Right lobe of liver (tissue), 6 donors: ENCODE measurements around the gene ULK2. TPM values are rescaled to one million over a fixed set of nuclear protein-coding genes. Genes with fewer than 3 reads are reported as not detected.
"Not testable (repeated sequence)": the region's sequence is repeated elsewhere in the genome, so short reads cannot be mapped to it uniquely, and the experiment has no call there.

Experiments used
- ATAC-seq, 4 donors: fragments of 200-7000 bp; cut with Tn5 transposase; one replicate each; pipeline ENCODE4 v1.9.1; 2020; ENCODE audit warnings: mild to moderate bottlenecking in 4 of 4, moderate library complexity in 4 of 4
- DNase-seq, 3 donors: peaks; one replicate each; pipeline ENCODE4 v3.0.0-alpha.2; 2020
- H3K27ac ChIP-seq, 3 donors: fragments of 200-600 bp; one replicate each; pipeline ENCODE4 v1.8.0; 2022
- H3K27me3 ChIP-seq, 2 donors: fragments of 200-600 bp; one replicate each; pipeline ENCODE4 v1.8.0; 2022
- H3K36me3 ChIP-seq, 4 donors: fragments of 200-600 bp; sonication (generic) in 1 of 4; one replicate each; pipeline versions ENCODE4 v1.5.1 to v1.8.0; 2017 to 2022; ENCODE audit warnings: control low read depth in 1 of 4
- H3K4me1 ChIP-seq, 4 donors: fragments of 200-600 bp; sonication (generic) in 1 of 4; one replicate each; pipeline versions ENCODE4 v1.5.1 to v1.8.0; 2017 to 2022; ENCODE audit warnings: control low read depth in 1 of 4
- H3K4me3 ChIP-seq, 3 donors: fragments of 200-600 bp; one replicate each; pipeline ENCODE4 v1.8.0; 2022
- H3K9me3 ChIP-seq, 4 donors: fragments of 200-600 bp; sonication (generic) in 1 of 4; one replicate each; pipeline versions ENCODE4 v1.5.1 to v1.8.0; 2017 to 2022; ENCODE audit warnings: control low read depth in 1 of 4
- POLR2A ChIP-seq: fragments of 450-650 bp; IDR thresholded peaks from one replicate; pipeline ENCODE4 v1.6.1; 2017; ENCODE audit warnings: antibody characterized with exemption, mild to moderate bottlenecking
- WGBS: methylation state at CpG from one replicate; pipeline ENCODE4 v1.1.6; 2018; ENCODE audit warnings: low coverage, low lambda C conversion rate; ENCODE audit not compliant: insufficient coverage; ENCODE audit errors: missing lambda C conversion rate; 5-methylcytosine and 5-hydroxymethylcytosine counted together
- intact Hi-C, 2 donors: fragments of 100-400 bp; cut with DNase I; formaldehyde crosslinking; loops; one replicate each; pipeline versions ENCODE4 v1.11.2 to v1.14.1; 2022
- total RNA-seq, 6 experiments: library from RNA; depleted of rRNA in 2 of 6; stranded (reverse); fragments of >200 nt in 2 of 6; fragmentation: NEBNext Ultra II Directional in 3 of 6; extraction: Animal tissue kit (Norgen Biotek cat#: 25700) in 3 of 6; gene quantifications; one replicate each; pipeline versions ENCODE4 v1.1.0 to v1.2.4, GENCODE V29; 2016 to 2023
- TF ChIP-seq, protein P1 (sequence below), 4 donors: fragments of 200-600 bp in 3 of 4; fragments of 450-650 bp in 1 of 4; IDR thresholded peaks; one replicate each; pipeline versions ENCODE4 v1.5.1 to v1.8.0; 2016 to 2022; ENCODE audit warnings: antibody characterized with exemption in 4 of 4, mild to moderate bottlenecking in 2 of 4
- donor health status: DM: no; HTN: yes; CAD: no.
- donor health status: DM: no; HTN: no; CAD: no.
- donor health status: DM: no; HTN: no; CAD: no.
- donor health status: DM: no; HTN: yes; CAD: no.
- donor health status: DM: no; HTN: yes; CAD: no.

The ULK2 gene
- total RNA-seq, 6 experiments from 2014 or later = 3.5 to 6.1 (median 4.8) TPM

DNA sequence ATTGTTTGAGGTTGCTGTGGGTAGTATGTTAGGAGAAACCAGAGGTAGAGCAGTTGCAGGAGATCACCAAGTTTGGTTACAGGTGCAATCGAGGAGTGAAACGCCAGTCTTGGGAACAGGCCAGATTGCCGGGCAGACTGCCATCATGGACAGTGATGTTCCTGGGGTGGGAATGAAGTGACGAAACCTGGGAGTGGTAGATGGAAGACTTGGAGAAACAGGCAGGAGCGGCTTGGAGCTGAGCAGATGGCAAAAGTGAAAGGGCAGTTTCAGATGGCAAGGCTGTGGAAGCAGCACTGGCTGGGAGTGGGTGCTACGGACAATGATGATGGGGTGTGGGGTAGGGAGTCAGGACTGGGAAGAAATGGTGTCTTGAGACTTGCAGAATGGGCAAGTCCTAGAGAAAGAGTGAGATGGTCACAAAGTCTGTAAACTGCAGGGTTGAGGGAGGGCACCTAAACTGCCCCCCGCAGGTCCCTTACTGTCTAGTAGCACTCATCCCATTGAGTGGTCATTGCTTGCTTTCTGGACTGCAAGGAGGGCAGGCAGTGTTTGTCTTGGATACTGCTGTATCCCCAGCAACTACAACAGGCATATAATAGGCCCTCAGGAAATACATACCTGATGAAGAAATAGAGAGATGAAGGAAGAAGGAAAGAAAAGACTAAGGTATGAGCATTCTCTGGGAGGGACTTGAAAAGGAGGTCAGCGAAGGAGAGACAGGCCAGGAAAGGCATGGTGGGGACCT, 29.5 kb upstream of the ULK2 start:
- Histone ChIP-seq H3K27me3 (no peaks in the 10 kb centered on the region), H3K4me3 (no peak overlapping the region), H3K27ac (no peak overlapping the region), H3K9me3 (no peaks in the 10 kb centered on the region), H3K4me1 (peaks cover 0 to 13% (median 2%) of the 10 kb centered on the region in 4 donors), H3K36me3 (no peaks in the 10 kb centered on the region)
- WGBS = 45% methylated on average over 8 of the region's 8 CpGs
- peak; percentile 79 to 87 (median 85) for ATAC-seq
- intact Hi-C loops = no loop called here
- DNase-seq = peak; percentile 76 to 89 (median 85)
- TF ChIP-seq, protein P1, sequence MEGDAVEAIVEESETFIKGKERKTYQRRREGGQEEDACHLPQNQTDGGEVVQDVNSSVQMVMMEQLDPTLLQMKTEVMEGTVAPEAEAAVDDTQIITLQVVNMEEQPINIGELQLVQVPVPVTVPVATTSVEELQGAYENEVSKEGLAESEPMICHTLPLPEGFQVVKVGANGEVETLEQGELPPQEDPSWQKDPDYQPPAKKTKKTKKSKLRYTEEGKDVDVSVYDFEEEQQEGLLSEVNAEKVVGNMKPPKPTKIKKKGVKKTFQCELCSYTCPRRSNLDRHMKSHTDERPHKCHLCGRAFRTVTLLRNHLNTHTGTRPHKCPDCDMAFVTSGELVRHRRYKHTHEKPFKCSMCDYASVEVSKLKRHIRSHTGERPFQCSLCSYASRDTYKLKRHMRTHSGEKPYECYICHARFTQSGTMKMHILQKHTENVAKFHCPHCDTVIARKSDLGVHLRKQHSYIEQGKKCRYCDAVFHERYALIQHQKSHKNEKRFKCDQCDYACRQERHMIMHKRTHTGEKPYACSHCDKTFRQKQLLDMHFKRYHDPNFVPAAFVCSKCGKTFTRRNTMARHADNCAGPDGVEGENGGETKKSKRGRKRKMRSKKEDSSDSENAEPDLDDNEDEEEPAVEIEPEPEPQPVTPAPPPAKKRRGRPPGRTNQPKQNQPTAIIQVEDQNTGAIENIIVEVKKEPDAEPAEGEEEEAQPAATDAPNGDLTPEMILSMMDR (IDR thresholded peaks at IDR 0.05) = no peak
- no peak for TF ChIP-seq POLR2A

DNA sequence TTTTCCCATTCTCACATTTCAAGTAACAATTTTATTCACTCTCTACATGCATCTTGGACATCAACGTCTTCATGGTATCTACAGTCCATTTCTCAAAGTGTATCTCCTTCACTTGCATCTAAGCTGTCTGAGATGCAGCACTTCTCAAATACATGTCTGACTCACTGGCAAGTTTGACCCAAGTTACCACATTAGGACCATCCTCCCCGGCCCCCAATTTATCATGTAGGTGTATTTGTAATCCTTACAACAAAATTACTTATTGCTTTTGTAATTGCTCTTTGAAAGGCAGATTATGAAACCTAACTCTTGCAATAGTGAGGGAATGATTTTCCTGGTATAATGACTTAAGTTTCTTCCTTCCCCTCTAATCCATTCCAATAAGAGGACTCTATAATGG, 28.9 kb upstream of the ULK2 start:
- intact Hi-C loops = no loop called here

DNA sequence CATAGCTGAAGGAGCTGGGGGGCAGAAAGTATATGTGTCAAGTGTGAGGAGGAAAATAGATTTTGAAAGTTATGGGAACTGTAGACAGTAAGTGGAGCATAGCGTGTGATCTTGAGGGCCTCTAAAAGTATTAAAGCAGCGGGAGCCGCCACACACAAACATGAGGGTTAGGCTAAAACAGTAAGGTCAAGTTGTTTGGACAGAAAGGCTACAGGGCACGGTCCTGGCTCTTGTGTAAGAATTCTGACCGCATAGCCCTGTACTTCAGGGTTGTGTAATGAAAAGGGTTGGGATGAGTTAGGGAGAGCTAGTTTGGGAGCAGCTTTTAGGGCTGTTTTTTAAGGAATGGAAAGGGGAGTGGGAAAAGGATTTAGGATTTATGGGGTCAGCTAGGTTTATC, 22.8 kb upstream of the ULK2 start:
- H3K36me3 ChIP-seq, H3K27me3 ChIP-seq, H3K4me3 ChIP-seq, H3K4me1 ChIP-seq, H3K9me3 ChIP-seq, intact Hi-C loops, H3K27ac ChIP-seq: not testable (repeated sequence)
- DNase-seq (peak in 1 of 3 donors; percentile 67), ATAC-seq (peak in 2 of 4 donors; percentile 47 to 57)
- 31% methylated on average over 5 of the region's 5 CpGs for WGBS

More for the DNA sequence above, 28.9 kb upstream of the ULK2 start:
- Histone ChIP-seq H3K27ac (no peak overlapping the region), H3K4me1 (peaks cover 0 to 13% (median 2%) of the 10 kb centered on the region in 4 donors), H3K9me3 (no peaks in the 10 kb centered on the region), H3K27me3 (no peaks in the 10 kb centered on the region), H3K36me3 (no peaks in the 10 kb centered on the region), H3K4me3 (no peak overlapping the region)
- TF ChIP-seq, protein P1 (IDR thresholded peaks at IDR 0.05) = no peak
- TF ChIP-seq POLR2A = no peak
- DNase-seq (no peak), ATAC-seq (no peak)
- WGBS = 37% methylated on average over 2 of the region's 2 CpGs

DNA sequence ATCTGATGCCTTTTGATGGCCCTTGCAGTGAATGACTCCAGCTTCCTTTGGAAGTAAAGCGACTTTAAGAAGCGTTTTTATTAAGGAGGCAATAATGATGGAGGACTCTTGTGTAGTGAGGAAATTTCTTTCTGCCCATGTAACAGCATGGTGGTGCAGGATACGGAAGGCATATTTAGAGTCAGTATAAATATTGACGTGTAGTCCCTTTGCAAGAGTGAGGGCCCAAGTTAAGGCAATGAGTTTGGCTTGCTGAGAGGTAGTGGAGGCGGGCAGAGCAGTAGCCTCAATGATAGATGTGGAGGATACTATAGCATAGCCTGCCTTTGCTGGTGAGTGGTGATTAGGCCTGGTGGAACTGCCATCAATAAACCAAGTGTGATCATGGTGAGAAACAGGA, 22.3 kb upstream of the ULK2 start:
- DNase-seq, H3K27me3 ChIP-seq, H3K27ac ChIP-seq, H3K4me3 ChIP-seq, ATAC-seq, H3K36me3 ChIP-seq, H3K4me1 ChIP-seq, H3K9me3 ChIP-seq, intact Hi-C loops: not testable (repeated sequence)
- 89% methylated on average over 5 of the region's 5 CpGs for WGBS

DNA sequence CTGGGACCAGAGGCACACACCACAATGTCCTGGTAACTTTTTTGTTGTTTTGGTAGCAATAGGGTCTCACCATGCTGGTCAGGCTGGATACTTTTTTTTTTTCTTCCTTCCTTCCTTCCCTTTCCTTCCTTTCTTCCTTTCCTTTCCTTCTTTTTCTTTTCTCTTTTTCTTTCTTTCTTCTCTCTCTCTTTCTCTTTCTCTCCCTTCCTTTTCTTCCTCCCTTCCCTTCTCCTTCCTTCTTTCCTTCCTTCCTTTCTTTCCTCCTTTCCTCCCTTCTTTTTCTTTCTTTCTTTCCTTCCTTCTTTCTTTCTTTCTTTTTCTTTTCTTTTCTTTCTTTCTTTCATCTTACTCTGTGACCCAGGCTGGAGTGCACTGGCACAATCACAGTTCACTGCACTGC, 18.4 kb upstream of the ULK2 start:
- intact Hi-C loops = no loop called here
- Histone ChIP-seq H3K27me3 (no peaks in the 10 kb centered on the region), H3K36me3 (no peaks in the 10 kb centered on the region), H3K9me3 (no peaks in the 10 kb centered on the region), H3K27ac (no peak overlapping the region), H3K4me3 (no peak overlapping the region), H3K4me1 (peaks cover 0 to 3% (median 0%) of the 10 kb centered on the region in 4 donors)
- no peak for TF ChIP-seq POLR2A
- TF ChIP-seq, protein P1 (IDR thresholded peaks at IDR 0.05) = no peak
- DNase-seq = no peak
- ATAC-seq = no peak
